HepG2 (cell line): ENCODE data around the gene EVL. TPM values are rescaled to one million over a fixed set of nuclear protein-coding genes. Genes with fewer than 3 reads are reported as not detected.
"Not testable (repeated sequence)": the region's sequence is repeated elsewhere in the genome, so short reads cannot be mapped to it uniquely, and the experiment has no call there.

ENCODE experiments used
- ATAC-seq: fragments of 200-7000 bp; cut with Tn5 transposase; 3 replicates; pipeline ENCODE4 v1.9.1; 2020; ENCODE audit warnings: mild to moderate bottlenecking, moderate library complexity
- BruUV-seq: library from RNA; stranded (reverse); fragments of 400-500 nt; replicated peaks from 2 replicates; lab custom pipeline; 2021; lab: Mats Ljungman, UMichigan
- CTCF ChIA-PET: fragments of 300-600 bp; formaldehyde crosslinking; extraction: SDS; loops from one replicate; lab custom pipeline; 2021; ENCODE audit warnings: low total read pairs, inconsistent platforms, low intra/inter-chr PET ratio; lab: Yijun Ruan, JAX
- POLR2A ChIA-PET: fragments of 350-600 bp; sonication (Branson Sonifier 250); formaldehyde crosslinking; loops from one replicate; lab custom pipeline; 2020; ENCODE audit warnings: antibody characterized with exemption, inconsistent platforms; lab: Yijun Ruan, JAX
- DNase-seq: peaks from one replicate; pipeline ENCODE4 v3.0.0-alpha.2; 2015; ENCODE audit warnings: low spot score
- FAIRE-seq: peaks from 3 replicates; lab custom pipeline; 2011; peaks lifted over from hg19 to GRCh38; lab: Jason Lieb, UNC
- H2AFZ ChIP-seq: one replicate; pipeline ENCODE4 v1.6.1; 2011; ENCODE audit warnings: low read length, inconsistent platforms
- H3K27ac ChIP-seq: fragments of 300-600 bp; 3 replicates; pipeline ENCODE4 v1.8.0; 2011; ENCODE audit warnings: mixed run types, mild to moderate bottlenecking, mixed read lengths, low read length, inconsistent platforms; ENCODE audit not compliant: insufficient read depth; ENCODE audit errors: extremely low read length
- H3K27me3 ChIP-seq, 2 experiments: fragments of 200-600 bp in 1 of 2; 2 replicates in 1 of 2; 3 replicates in 1 of 2; pipeline versions ENCODE4 v1.6.0 to v1.8.0; 2011; ENCODE audit warnings: low read length in 2 of 2, mild to moderate bottlenecking in 2 of 2, moderate library complexity in 2 of 2, inconsistent platforms in 1 of 2; ENCODE audit not compliant: insufficient read depth in 2 of 2, control insufficient read depth in 1 of 2
- H3K36me3 ChIP-seq, 2 experiments: fragments of 200-600 bp in 1 of 2; replicated peaks in 1 of 2; 2 replicates in 1 of 2; 3 replicates in 1 of 2; pipeline versions ENCODE4 v1.5.1 to v1.8.0; 2011; ENCODE audit warnings: low read length in 2 of 2, inconsistent platforms in 1 of 2; ENCODE audit not compliant: insufficient read depth in 2 of 2, control insufficient read depth in 1 of 2
- H3K4me1 ChIP-seq: 2 replicates; pipeline ENCODE4 v1.5.1; 2012; ENCODE audit warnings: low read length, inconsistent platforms; ENCODE audit not compliant: insufficient read depth
- H3K4me2 ChIP-seq: 2 replicates; pipeline ENCODE4 v1.6.0; 2011; ENCODE audit warnings: low read depth, low read length, inconsistent platforms
- H3K4me3 ChIP-seq, 3 experiments: fragments of 200-600 bp in 1 of 3; sonication (generic), shearing (Covaris generic) in 1 of 3; replicated peaks in 1 of 3; 2 replicates each; pipeline ENCODE4 v1.5.1; 2011 to 2016; ENCODE audit warnings: low read length in 3 of 3, inconsistent platforms in 2 of 3, low read depth in 2 of 3, mild to moderate bottlenecking in 2 of 3, control low read depth in 1 of 3, mixed read lengths in 1 of 3; ENCODE audit not compliant: insufficient read depth in 1 of 3
- H3K79me2 ChIP-seq: one replicate; pipeline ENCODE4 v1.6.1; 2011; ENCODE audit warnings: low read length, inconsistent platforms; ENCODE audit not compliant: insufficient read depth
- H3K9ac ChIP-seq: 2 replicates; pipeline ENCODE4 v1.6.0; 2011; ENCODE audit warnings: mild to moderate bottlenecking, low read depth, low read length, inconsistent platforms; ENCODE audit not compliant: insufficient read depth
- H3K9me3 ChIP-seq: 2 replicates; pipeline ENCODE4 v1.5.1; 2012; ENCODE audit warnings: mild to moderate bottlenecking, low read length
- H4K20me1 ChIP-seq: 2 replicates; pipeline ENCODE4 v1.6.0; 2011; ENCODE audit warnings: inconsistent platforms, mild to moderate bottlenecking, low read length, moderate library complexity; ENCODE audit not compliant: insufficient read depth
- BRF2 ChIP-seq: sonication (generic); formaldehyde crosslinking; IDR thresholded peaks from 2 replicates; pipeline ENCODE4 v1.8.1; 2022; ENCODE audit warnings: mild to moderate bottlenecking, missing genetic modification reagents
- CENPT ChIP-seq: sonication (generic); formaldehyde crosslinking; IDR thresholded peaks from 2 replicates; pipeline ENCODE4 v1.8.0; 2022; ENCODE audit warnings: low read depth, mild to moderate bottlenecking, moderate library complexity, missing genetic modification reagents
- DNMT3B ChIP-seq: conservative IDR thresholded peaks from 2 replicates; pipeline ENCODE4 v1.6.1; 2016; ENCODE audit warnings: missing biosample characterization, control low read depth
- FOSL1 ChIP-seq: sonication (generic); formaldehyde crosslinking; IDR thresholded peaks from 2 replicates; pipeline ENCODE4 v1.9.0; 2021; ENCODE audit warnings: missing genetic modification reagents, borderline replicate concordance
- FOXJ3 ChIP-seq: sonication (generic); formaldehyde crosslinking; IDR thresholded peaks from 2 replicates; pipeline ENCODE4 v1.4.0; 2020; ENCODE audit warnings: missing genetic modification reagents, mild to moderate bottlenecking, borderline replicate concordance
- GTF2F1 ChIP-seq: fragments of 150-350 bp; IDR thresholded peaks from 2 replicates; pipeline ENCODE4 v1.6.1; 2014; ENCODE audit warnings: low read length
- SALL2 ChIP-seq: sonication (generic); formaldehyde crosslinking; IDR thresholded peaks from 2 replicates; pipeline ENCODE4 v1.8.1; 2023; ENCODE audit warnings: mild to moderate bottlenecking, missing genetic modification reagents, inconsistent platforms
- SNAI1 ChIP-seq: sonication (generic); formaldehyde crosslinking; IDR thresholded peaks from 2 replicates; pipeline ENCODE4 v1.5.0; 2020; ENCODE audit warnings: mild to moderate bottlenecking, missing genetic modification reagents, borderline replicate concordance
- ZNF343 ChIP-seq: sonication (generic); formaldehyde crosslinking; IDR thresholded peaks from 2 replicates; pipeline ENCODE4 v1.4.0; 2020; ENCODE audit warnings: mild to moderate bottlenecking, missing genetic modification reagents
- ZNF580 ChIP-seq: IDR thresholded peaks from 2 replicates; pipeline ENCODE4 v1.6.1; 2016; ENCODE audit warnings: low read depth, borderline replicate concordance
- WGBS: methylation state at CpG from one replicate; pipeline ENCODE4 v1.1.6; 2017; ENCODE audit warnings: low lambda C conversion rate; 5-methylcytosine and 5-hydroxymethylcytosine counted together
- in situ Hi-C: cut with HindIII; loops from 2 replicates; pipeline ENCODE4 v1.10.0; 2017; ENCODE audit warnings: low pct_unique_long_range_greater_than_20kb; ENCODE audit not compliant: extremely low pct_ligation_motif_present
- intact Hi-C: fragments of 100-400 bp; cut with micrococcal nuclease; formaldehyde crosslinking; loops from one replicate; pipeline ENCODE4 v1.10.0; 2022; ENCODE audit not compliant: unreplicated experiment
- polyA plus RNA-seq, 8 experiments: library from polyadenylated mRNA; depleted of rRNA in 3 of 8; stranded (reverse) in 7 of 8; unstranded in 1 of 8; fragments of >200 nt; fragmentation: Illumina TruSeq in 4 of 8; extraction: Trizol in 4 of 8; gene quantifications; 2 replicates each; pipeline versions ENCODE4 v1.2.1 to v1.2.3, GENCODE V29; 2011 to 2016; ENCODE audit warnings: low read depth in 4 of 8, missing spikeins in 1 of 8, mixed read lengths in 1 of 8; ENCODE audit not compliant: insufficient read depth in 1 of 8
- total RNA-seq, 5 experiments: library from RNA; depleted of rRNA; stranded (reverse); fragments of >200 nt; fragmentation: Illumina TruSeq; extraction: Trizol; gene quantifications; 2 replicates each; pipeline ENCODE4 v1.2.3, GENCODE V29; 2016; ENCODE audit warnings: low read depth in 1 of 5

EVL gene
- total and polyA plus RNA-seq, 2 of the 13 experiments (the other 11 are each of a cell fraction or from before 2014, with no cell fraction given) = 15.1 to 31.2 TPM

GRCh38 chr14:100063314-100063941, 1.8 kb upstream of the EVL start:
- in situ Hi-C loops = no loop called here
- H4K20me1 ChIP-seq = no peaks in the 10 kb centered on the region
- H3K4me2 ChIP-seq = no peak overlapping the region
- no peak overlapping the region for H3K4me3 ChIP-seq
- ChIA-PET CTCF (no interaction called here), POLR2A (no interaction called here)
- intact Hi-C loops = no loop called here
- H3K27ac ChIP-seq = no peak overlapping the region
- peaks cover 17% of the 10 kb centered on the region for H3K4me1 ChIP-seq
- no peak for DNase-seq
- H3K36me3 ChIP-seq = no peaks in the 10 kb centered on the region
- BruUV-seq = no TSS peak
- H3K27me3 ChIP-seq = no peaks in the 10 kb centered on the region
- TF ChIP-seq ZNF343 = no peak
- TF ChIP-seq BRF2 = no peak
- no peak for TF ChIP-seq CENPT
- TF ChIP-seq SALL2 (CRISPR knock-in tag) = no peak
- TF ChIP-seq ZNF580 (CRISPR knock-in tag) = no peak
- no peak for TF ChIP-seq FOXJ3 (CRISPR knock-in tag)
- TF ChIP-seq DNMT3B (CRISPR knock-in tag) = no peak
- no peak for TF ChIP-seq GTF2F1
- no peak for TF ChIP-seq SNAI1 (CRISPR knock-in tag)
- TF ChIP-seq FOSL1 (CRISPR knock-in tag) = no peak
- H2AFZ ChIP-seq = no peak overlapping the region
- no peak for FAIRE-seq
- H3K9ac ChIP-seq = no peak overlapping the region
- no peaks in the 10 kb centered on the region for H3K79me2 ChIP-seq
- no peak for ATAC-seq
- WGBS = 96% methylated on average over 6 of the region's 6 CpGs
- no peaks in the 10 kb centered on the region for H3K9me3 ChIP-seq

GRCh38 chr14:100064335-100065092, 708 bp upstream of the EVL start:
- H3K9ac ChIP-seq, H2AFZ ChIP-seq, in situ Hi-C loops, H3K36me3 ChIP-seq, H3K27me3 ChIP-seq, H3K27ac ChIP-seq, H4K20me1 ChIP-seq, DNase-seq, intact Hi-C loops, ATAC-seq, BruUV-seq, H3K9me3 ChIP-seq, CTCF ChIA-PET, FAIRE-seq, H3K79me2 ChIP-seq, H3K4me3 ChIP-seq, POLR2A ChIA-PET, H3K4me2 ChIP-seq: not testable (repeated sequence)
- 88% methylated on average over 12 of the region's 12 CpGs for whole genome bisulfite sequencing
- peaks cover 17% of the 10 kb centered on the region for H3K4me1 ChIP-seq
